ENCODE data around the gene GRIA4.
"Not testable (repeated sequence)": the region's sequence is repeated elsewhere in the genome, so short reads cannot be mapped to it uniquely, and the experiment has no call there.

Gene GRIA4

GRCh38 chr11:105935791-105936190 is 325.9 kb downstream of the GRIA4 start:
- no peak for DNase-seq

DNA sequence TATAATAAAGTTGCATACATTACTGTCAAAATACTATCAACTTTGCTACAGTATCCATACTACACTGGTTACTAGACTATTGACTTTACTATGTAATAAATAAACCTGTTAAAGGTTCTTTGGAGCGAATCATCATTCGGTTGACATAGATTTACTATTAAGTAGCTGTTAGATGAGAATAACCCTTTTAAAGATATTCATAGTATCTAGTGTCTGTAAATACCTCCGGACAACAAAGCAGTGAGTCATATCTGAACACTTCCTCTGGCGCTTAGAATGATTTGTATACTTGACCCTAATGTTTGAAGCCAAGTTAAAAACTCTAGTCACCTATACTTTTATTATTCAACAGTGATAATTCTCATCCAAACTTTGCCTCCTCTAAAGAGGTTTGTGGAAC is 327.5 kb downstream of the GRIA4 start:
- DNase-seq: no peak

DNA sequence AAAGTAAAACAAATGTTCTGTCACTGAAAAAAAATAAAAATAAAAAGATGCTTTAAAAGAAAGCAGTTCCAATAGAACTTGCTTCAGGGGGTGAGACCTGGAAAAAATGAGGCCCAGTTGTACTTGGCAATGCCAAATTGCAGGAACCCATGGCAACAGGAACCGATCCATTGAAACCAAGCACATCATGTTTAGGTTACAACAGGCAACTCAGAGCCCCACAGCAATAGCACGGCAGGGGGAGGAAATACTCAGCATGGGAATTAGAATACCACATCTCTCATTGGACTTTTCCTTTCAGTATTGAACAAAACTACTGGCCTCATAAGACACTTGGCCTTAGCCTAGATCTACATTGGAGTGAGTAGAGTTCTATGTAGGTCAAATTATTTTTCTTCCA is 327.9 kb downstream of the GRIA4 start:
- DNase-seq: no peak

- DNase-seq: no peak
Observed at GRCh38 chr11:105942921-105943320, 333.0 kb downstream of the GRIA4 start.

DNA sequence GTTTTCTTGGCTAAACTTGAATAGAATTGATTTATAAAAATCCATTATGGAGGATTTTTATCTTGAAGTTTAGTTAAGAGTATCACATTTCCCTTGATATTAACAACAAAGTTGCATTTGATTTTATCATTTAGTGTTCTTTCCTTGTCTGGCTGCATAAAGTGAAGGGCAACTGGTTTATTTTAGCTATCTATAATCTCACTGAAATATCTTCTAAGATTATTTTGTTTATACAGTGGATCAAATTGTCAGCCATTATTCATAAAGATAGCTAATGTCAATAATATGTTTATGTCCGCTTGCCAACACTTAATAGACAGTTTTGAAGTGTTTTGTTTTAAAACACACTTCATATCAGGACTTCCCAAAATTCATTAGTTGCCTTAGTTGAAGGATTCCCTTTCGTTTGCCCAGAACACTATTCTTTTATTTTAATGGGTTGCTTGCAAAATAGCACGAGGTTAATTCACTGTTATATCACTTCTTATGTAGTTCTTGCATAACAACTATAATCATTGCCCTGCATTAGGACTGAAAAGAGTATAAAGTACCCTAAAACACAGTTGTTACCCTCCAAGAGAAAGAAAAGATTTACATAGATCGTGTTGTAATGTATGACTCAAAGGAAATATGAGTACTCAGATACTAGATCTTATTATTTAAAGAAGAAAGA is 339.2 kb downstream of the GRIA4 start:
- DNase-seq: no peak

DNA sequence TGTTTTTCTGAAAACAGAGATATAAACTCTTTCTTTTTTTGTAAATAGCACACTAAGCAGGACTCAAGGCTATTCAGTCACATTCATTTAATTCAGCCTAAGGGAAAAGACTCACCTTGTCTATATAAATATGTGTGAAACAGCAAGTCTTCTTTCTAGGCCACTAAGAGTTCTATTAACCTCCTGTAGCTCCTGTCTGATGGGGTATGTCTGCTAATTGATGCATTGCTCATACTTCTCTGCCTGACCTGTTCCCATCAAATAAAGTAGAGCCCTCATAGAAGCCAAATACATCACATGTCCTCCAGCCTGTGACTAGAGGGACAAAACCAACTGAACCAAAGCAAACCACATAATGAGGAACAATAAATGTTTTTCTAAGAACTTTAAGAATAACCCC is 344.0 kb downstream of the GRIA4 start:
- no peak for DNase-seq

DNA sequence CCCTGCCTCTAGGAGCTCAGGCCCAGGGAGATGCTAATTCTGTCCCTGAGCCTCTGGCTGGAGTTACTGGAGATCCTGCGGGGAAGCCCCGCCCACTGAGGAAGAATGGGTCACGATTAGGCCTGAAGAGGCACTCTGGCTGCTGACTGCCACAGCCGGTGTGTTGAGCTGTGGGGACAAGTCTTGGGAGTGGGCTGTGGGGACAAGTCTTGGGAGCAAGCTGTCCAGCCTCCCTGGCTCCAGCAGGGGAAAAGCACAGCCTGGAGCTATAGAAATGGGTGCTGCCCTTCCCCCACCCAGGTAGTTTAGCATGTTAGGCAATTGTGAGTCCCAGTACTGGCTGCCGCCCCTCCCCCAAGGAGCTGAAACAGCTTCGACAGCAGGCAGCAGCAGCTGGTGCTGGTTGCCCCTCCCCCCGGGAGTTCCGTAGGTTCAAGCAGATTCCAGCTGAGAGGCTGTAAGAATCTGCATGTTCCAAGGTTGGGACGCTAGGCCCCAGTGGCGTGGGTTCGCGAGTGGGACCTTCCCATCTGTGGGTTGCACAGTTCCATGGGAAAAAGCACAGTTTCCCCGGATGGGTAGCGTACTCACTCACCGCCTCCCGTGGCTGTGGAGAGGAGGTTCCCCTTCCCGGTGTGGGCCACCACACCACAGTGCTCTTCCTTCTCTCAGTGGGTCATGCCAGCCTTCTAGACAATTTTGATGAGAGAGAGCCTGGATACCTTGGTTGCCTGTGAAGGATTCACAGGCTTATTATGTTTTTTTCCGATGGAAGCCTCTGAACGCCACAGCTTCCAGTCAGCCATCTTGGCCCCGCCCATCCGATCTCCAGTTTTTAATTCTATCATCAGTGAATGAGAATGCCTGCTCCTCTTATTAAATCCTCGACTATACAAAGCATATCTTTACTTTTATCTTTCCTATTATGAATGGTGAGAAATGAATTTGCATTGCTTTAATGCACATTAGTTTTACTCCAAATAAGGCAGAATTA is 350.7 kb downstream of the GRIA4 start:
- DNase-seq: no peak

- no peak for DNase-seq
Observed at GRCh38 chr11:105968021-105968697, 358.3 kb downstream of the GRIA4 start.

DNA sequence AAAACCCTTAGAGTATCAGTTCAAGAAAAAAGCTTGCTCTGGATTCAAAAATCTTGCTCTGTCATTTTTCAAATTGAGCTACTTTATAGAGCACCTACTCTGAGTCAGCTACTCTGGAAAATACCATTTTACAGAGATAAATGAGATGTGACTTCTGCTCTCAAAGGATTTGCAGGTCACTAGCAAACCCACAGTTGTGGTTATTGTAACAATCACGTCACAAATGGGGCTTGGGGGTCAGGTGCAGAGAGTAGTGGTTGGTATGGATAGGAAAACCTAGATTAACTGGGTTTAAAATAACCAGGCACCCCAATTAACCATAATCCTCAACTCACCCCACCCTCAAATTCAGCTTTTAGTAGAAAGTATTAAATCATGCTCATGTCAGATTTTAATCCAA is 359.9 kb downstream of the GRIA4 start:
- no peak for DNase-seq

GRCh38 chr11:105975128-105975527 is 365.3 kb downstream of the GRIA4 start:
- no peak for DNase-seq

DNA sequence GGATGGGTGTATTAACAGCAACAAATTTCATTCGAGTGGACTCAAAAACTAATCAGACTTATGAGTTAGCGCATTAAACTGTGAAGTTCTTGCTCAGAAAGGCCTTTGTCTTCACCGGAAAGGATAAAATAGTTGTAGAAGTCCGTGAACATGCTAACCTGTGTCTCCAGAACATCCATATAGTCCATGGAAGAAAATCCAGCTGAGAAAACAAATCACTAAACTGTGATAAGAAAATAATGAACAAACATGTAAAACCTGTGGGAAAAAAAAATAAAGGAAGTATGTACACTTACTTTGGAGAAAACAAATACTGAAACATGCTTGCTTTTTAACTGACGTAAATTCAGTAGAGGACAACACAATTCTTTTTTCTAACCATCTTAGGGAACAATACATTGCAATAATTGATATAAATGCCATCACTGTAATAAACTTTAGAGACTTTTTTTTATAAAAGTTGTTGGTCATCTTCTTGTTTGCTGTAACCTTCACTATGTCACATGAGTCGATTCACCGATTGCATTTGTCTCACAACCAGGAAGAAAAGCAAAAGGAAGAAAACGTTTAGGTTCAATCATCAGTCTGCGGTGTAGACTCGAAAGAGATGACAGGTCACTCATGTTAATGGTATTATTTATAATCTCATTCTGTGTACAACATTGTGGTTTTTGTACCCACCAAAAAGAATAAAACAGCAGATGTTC is 370.3 kb downstream of the GRIA4 start:
- DNase-seq: no peak

- no peak for DNase-seq
Observed at GRCh38 chr11:105986554-105986953, 376.7 kb downstream of the GRIA4 start.

- no peak for DNase-seq
Observed at GRCh38 chr11:105988197-105988596, 378.3 kb downstream of the GRIA4 start.

GRCh38 chr11:105989124-105989523 is 379.3 kb downstream of the GRIA4 start:
- no peak for DNase-seq

- no peak for DNase-seq
Observed at GRCh38 chr11:105991888-105992287, 382.0 kb downstream of the GRIA4 start.

DNA sequence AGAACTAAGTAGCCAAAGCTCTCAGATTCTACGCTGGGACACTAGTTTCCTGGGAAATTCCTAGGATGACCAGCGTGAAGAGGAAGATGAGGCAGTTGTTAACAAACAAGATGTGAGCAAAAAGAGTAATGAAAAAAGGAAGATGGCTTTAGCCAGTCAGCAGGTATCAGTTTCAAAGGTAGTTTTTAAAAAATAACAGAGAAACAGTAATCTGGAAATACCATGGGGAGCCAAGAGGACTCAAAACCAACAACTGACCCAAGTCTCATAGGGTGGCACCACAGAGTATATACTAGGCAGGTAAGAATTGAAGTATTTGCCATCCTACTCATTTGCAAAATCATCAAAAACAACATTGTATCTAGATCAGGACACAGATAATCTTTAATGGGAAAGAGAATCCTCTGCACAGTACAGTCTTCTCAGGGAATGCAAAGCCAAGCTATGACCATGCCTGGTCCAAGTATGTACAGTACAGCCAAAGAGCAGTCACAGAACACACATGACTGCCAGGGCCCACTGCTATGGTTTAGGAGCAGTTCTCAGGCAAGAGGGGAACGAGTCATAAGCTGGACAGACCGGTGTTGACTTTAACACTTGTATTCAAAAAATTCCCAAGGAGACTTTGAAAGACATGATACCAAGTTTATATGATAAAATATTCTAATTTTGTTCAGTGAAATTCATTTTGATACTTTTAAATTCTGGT is 391.6 kb downstream of the GRIA4 start:
- no peak for DNase-seq

DNA sequence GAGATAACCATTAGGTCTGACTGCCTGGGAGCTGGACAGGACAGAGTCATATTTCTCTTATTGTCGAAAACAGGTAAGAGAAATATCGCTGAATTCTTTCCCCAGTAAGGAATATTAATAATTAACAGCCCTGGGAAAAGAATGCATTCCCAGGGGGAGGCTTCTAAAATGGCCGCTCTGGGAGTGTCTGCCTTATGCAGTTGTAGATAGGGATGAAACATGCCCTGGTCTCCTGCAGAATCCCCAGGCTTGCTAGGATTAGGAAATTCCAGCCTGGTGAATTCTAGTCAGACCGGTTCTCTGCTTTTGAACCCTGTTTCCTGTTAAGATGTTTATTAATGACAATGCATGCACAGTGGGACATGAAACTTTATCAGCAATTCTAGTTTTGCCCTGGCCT is 393.2 kb downstream of the GRIA4 start:
- not testable (repeated sequence) for DNase-seq

GRCh38 chr11:106011481-106011880 is 401.6 kb downstream of the GRIA4 start:
- DNase-seq: no peak

DNA sequence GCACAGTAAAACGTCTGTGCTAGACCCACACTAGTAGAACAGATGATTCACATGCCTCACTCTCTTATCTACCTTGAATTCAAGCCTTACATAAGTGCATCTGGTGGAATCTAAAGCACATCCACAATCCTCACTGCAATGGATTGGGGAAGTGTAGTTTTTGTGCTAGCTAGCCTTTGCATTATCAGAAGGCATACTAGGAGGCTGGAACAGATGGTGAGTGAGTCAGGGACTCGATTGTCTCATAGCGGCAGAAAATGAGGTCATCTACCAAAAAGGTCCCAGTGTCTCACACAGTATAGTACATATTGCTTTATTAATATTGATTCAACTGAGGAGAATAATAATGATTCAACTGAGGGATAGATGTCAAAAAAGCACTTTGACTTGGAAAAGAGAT is 402.9 kb downstream of the GRIA4 start:
- DNase-seq: no peak

- DNase-seq: no peak
Observed at GRCh38 chr11:106014035-106014434, 404.2 kb downstream of the GRIA4 start.

- DNase-seq: no peak
Observed at GRCh38 chr11:106014620-106015019, 404.7 kb downstream of the GRIA4 start.

- DNase-seq: no peak
Observed at GRCh38 chr11:106015066-106015465, 405.2 kb downstream of the GRIA4 start.
